ENCODE results near the gene MORN5. TPM values are rescaled to one million over a fixed set of nuclear protein-coding genes. Genes with fewer than 3 reads are reported as not detected.

Gene MORN5
- total RNA-seq, 1 donor from 2014 or later: not detected

- Mint-ChIP-seq H3K9me3 (ENCODE audit: low read depth) (no peaks in the 10 kb centered on the region), H3K27me3 (ENCODE audit: low read depth) (peaks cover 91% of the 10 kb centered on the region), H3K4me1 (ENCODE audit: low read depth) (peaks cover 36% of the 10 kb centered on the region), H3K4me3 (ENCODE audit: unreplicated experiment) (no peak overlapping the region), H3K27ac (ENCODE audit: unreplicated experiment) (no peak overlapping the region), H3K36me3 (ENCODE audit: low read depth) (peaks cover 2% of the 10 kb centered on the region)
- DNase-seq (ENCODE audit: low spot score): no peak
- no peak for TF ChIP-seq CTCF (IDR thresholded peaks at IDR 0.05)
Observed at GRCh38 chr9:122222791-122223190, 63.1 kb downstream of the MORN5 start.

GRCh38 chr9:122223435-122223834 lies 63.7 kb downstream of the MORN5 start:
- H3K9me3 Mint-ChIP-seq (ENCODE audit: low read depth): no peaks in the 10 kb centered on the region
- H3K4me3 Mint-ChIP-seq (ENCODE audit: unreplicated experiment): no peak overlapping the region
- no peak for TF ChIP-seq CTCF (IDR thresholded peaks at IDR 0.05)
- peaks cover 85% of the 10 kb centered on the region for H3K27me3 Mint-ChIP-seq (ENCODE audit: low read depth)
- H3K27ac Mint-ChIP-seq (ENCODE audit: unreplicated experiment): no peak overlapping the region
- DNase-seq (ENCODE audit: low spot score): no peak
- peaks cover 34% of the 10 kb centered on the region for H3K4me1 Mint-ChIP-seq (ENCODE audit: low read depth)
- H3K36me3 Mint-ChIP-seq (ENCODE audit: low read depth): peaks cover 2% of the 10 kb centered on the region

GRCh38 chr9:122225312-122226141 lies 65.8 kb downstream of the MORN5 start:
- Mint-ChIP-seq H3K36me3 (ENCODE audit: low read depth) (peaks cover 2% of the 10 kb centered on the region), H3K4me1 (ENCODE audit: low read depth) (peaks cover 14% of the 10 kb centered on the region), H3K4me3 (ENCODE audit: unreplicated experiment) (no peak overlapping the region), H3K9me3 (ENCODE audit: low read depth) (no peaks in the 10 kb centered on the region), H3K27ac (ENCODE audit: unreplicated experiment) (no peak overlapping the region), H3K27me3 (ENCODE audit: low read depth) (peaks cover 64% of the 10 kb centered on the region)
- no peak for DNase-seq (ENCODE audit: low spot score)
- TF ChIP-seq CTCF (IDR thresholded peaks at IDR 0.05): no peak

- no peaks in the 10 kb centered on the region for H3K9me3 Mint-ChIP-seq (ENCODE audit: low read depth)
- H3K27ac Mint-ChIP-seq (ENCODE audit: unreplicated experiment): no peak overlapping the region
- peaks cover 13% of the 10 kb centered on the region for H3K4me1 Mint-ChIP-seq (ENCODE audit: low read depth)
- no peak for DNase-seq (ENCODE audit: low spot score)
- H3K36me3 Mint-ChIP-seq (ENCODE audit: low read depth): peaks cover 2% of the 10 kb centered on the region
- no peak for TF ChIP-seq CTCF (IDR thresholded peaks at IDR 0.05)
- peaks cover 59% of the 10 kb centered on the region for H3K27me3 Mint-ChIP-seq (ENCODE audit: low read depth)
- H3K4me3 Mint-ChIP-seq (ENCODE audit: unreplicated experiment): no peak overlapping the region
Observed at GRCh38 chr9:122226142-122226757, 66.5 kb downstream of the MORN5 start.

GRCh38 chr9:122226758-122227574 lies 67.3 kb downstream of the MORN5 start:
- Mint-ChIP-seq H3K36me3 (ENCODE audit: low read depth) (peaks cover 2% of the 10 kb centered on the region), H3K27me3 (ENCODE audit: low read depth) (peaks cover 55% of the 10 kb centered on the region), H3K27ac (ENCODE audit: unreplicated experiment) (no peak overlapping the region), H3K9me3 (ENCODE audit: low read depth) (no peaks in the 10 kb centered on the region), H3K4me1 (ENCODE audit: low read depth) (peaks cover 13% of the 10 kb centered on the region), H3K4me3 (ENCODE audit: unreplicated experiment) (no peak overlapping the region)
- peak; percentile 16 for TF ChIP-seq CTCF (IDR thresholded peaks at IDR 0.05)
- DNase-seq (ENCODE audit: low spot score): no peak

Measured in chondrocyte (in vitro differentiated cells).